Testis (tissue), 3 donors: ENCODE measurements around the gene GLCE. TPM values are rescaled to one million over a fixed set of nuclear protein-coding genes. Genes with fewer than 3 reads are reported as not detected.

ENCODE experiments used
- DNase-seq: peaks from one replicate; pipeline ENCODE4 v3.0.0-alpha.2; 2019
- H3K27ac ChIP-seq, 2 donors: fragments of 200-600 bp; sonication (generic); one replicate each; pipeline ENCODE4 v1.5.1; 2019
- H3K27me3 ChIP-seq: fragments of 200-600 bp; sonication (generic); one replicate; pipeline ENCODE4 v1.5.1; 2019
- H3K36me3 ChIP-seq: fragments of 200-600 bp; sonication (generic); one replicate; pipeline ENCODE4 v1.5.1; 2017; ENCODE audit warnings: low read depth; ENCODE audit errors: missing control alignments
- H3K4me1 ChIP-seq: fragments of 200-600 bp; sonication (generic); one replicate; pipeline ENCODE4 v1.5.1; 2019
- H3K4me3 ChIP-seq, 2 donors: fragments of 200-600 bp; sonication (generic); one replicate each; pipeline ENCODE4 v1.5.1; 2017 to 2019
- H3K9me3 ChIP-seq: fragments of 200-600 bp; sonication (generic); one replicate; pipeline ENCODE4 v1.5.1; 2017
- CTCF ChIP-seq, 3 experiments: fragments of 450-650 bp in 2 of 3; fragments of 200-600 bp in 1 of 3; sonication (generic) in 1 of 3; IDR thresholded peaks; one replicate each; pipeline ENCODE4 v1.5.1; 2016 to 2019; ENCODE audit warnings: antibody characterized with exemption in 3 of 3, mild to moderate bottlenecking in 2 of 3, moderate library complexity in 1 of 3
- POLR2A ChIP-seq: fragments of 450-650 bp; IDR thresholded peaks from one replicate; pipeline ENCODE4 v1.6.1; 2017; ENCODE audit warnings: antibody characterized with exemption, mild to moderate bottlenecking, moderate library complexity
- WGBS, 2 donors: methylation state at CpG; one replicate each; pipeline ENCODE4 v1.1.5; 2018; 5-methylcytosine and 5-hydroxymethylcytosine counted together
- intact Hi-C: fragments of 100-400 bp; cut with DNase I; formaldehyde crosslinking; loops from one replicate; pipeline ENCODE4 v1.15.1; 2023; ENCODE audit warnings: low total_unique reads
- polyA plus RNA-seq: library from polyadenylated mRNA; stranded (reverse); fragments of 350-450 nt; fragmentation: Illumina TruSeq; extraction: RNeasy Lipid Tissue Mini Kit (QIAGEN cat#74804); gene quantifications from one replicate; pipeline ENCODE4 v1.2.3, GENCODE V29; 2014; ENCODE audit warnings: low read depth, low replicate concordance; ENCODE audit not compliant: insufficient read depth
- total RNA-seq, 2 donors: library from RNA; depleted of rRNA; stranded (reverse); fragments of >200 nt; gene quantifications; one replicate each; pipeline ENCODE4 v1.2.3, GENCODE V29; 2016

The GLCE gene
- total and polyA plus RNA-seq, 3 donors from 2014 or later: 10.2 to 18.0 (median 15.5) TPM

- Histone ChIP-seq H3K36me3 (no peaks in the 10 kb centered on the region), H3K27me3 (no peaks in the 10 kb centered on the region), H3K4me1 (no peaks in the 10 kb centered on the region), H3K4me3 (no peak overlapping the region), H3K27ac (no peak overlapping the region), H3K9me3 (no peaks in the 10 kb centered on the region)
- DNase-seq: no peak
- TF ChIP-seq CTCF (IDR thresholded peaks at IDR 0.05) (no peak), POLR2A (no peak)
- 93 to 97% methylated on average over 7 of the region's 7 CpGs for WGBS, 2 donors
- intact Hi-C loops: no loop called here
Observed at GRCh38 chr15:69318033-69318432, 157.6 kb downstream of the GLCE start.

GRCh38 chr15:69319384-69320375 lies 159.2 kb downstream of the GLCE start:
- Histone ChIP-seq H3K4me1 (no peaks in the 10 kb centered on the region), H3K9me3 (no peaks in the 10 kb centered on the region), H3K4me3 (no peak overlapping the region), H3K36me3 (no peaks in the 10 kb centered on the region), H3K27me3 (no peaks in the 10 kb centered on the region), H3K27ac (no peak overlapping the region)
- TF ChIP-seq CTCF (IDR thresholded peaks at IDR 0.05) (no peak), POLR2A (no peak)
- intact Hi-C loops: no loop called here
- 89 to 92% methylated on average over 10 to 19 of the region's 19 CpGs for whole genome bisulfite sequencing, 2 donors
- no peak for DNase-seq

- DNase-seq: no peak
- TF ChIP-seq CTCF (IDR thresholded peaks at IDR 0.05) (no peak), POLR2A (no peak)
- H3K4me1 ChIP-seq: no peaks in the 10 kb centered on the region
- no peak overlapping the region for H3K27ac ChIP-seq
- H3K4me3 ChIP-seq: no peak overlapping the region
- no peaks in the 10 kb centered on the region for H3K36me3 ChIP-seq
- 59 to 73% methylated on average over 7 of the region's 7 CpGs for WGBS, 2 donors
- H3K27me3 ChIP-seq: no peaks in the 10 kb centered on the region
- intact Hi-C loops: no loop called here
- H3K9me3 ChIP-seq: no peaks in the 10 kb centered on the region
Observed at GRCh38 chr15:69320977-69321554, 160.6 kb downstream of the GLCE start.

Other genes starting within 250 kb of the GLCE start
- gene SPESP1, start 230.1 kb upstream of the GLCE start, total RNA-seq: 10 to 100 TPM; 50.4 to 67.1 TPM
- 67.6 TPM for gene SPESP1, start 230.1 kb upstream of the GLCE start, polyA plus RNA-seq
- gene NOX5, start 145.9 kb upstream of the GLCE start, total RNA-seq: 10 to 100 TPM; 10.7 to 12.2 TPM
- 7.9 TPM for gene NOX5, start 145.9 kb upstream of the GLCE start, polyA plus RNA-seq
- gene PAQR5, start 138.3 kb downstream of the GLCE start, total RNA-seq: under 1 TPM; 0.25 to 0.31 TPM
- 4.5 TPM for gene PAQR5, start 138.3 kb downstream of the GLCE start, polyA plus RNA-seq